ENCODE results near the gene CHN1.

CHN1 gene

GRCh38 chr2:174812037-174812436 is 193.1 kb downstream of the CHN1 start:
- no peak for TF ChIP-seq CTCF (IDR thresholded peaks at IDR 0.05; ENCODE audit: low read depth, low read length, missing control alignments)
- H3K4me3 ChIP-seq (ENCODE audit: low read depth, low read length), result no peak overlapping the region
- DNase-seq (ENCODE audit: low read depth), result no peak

- DNase-seq (ENCODE audit: low read depth), result no peak
- TF ChIP-seq CTCF (IDR thresholded peaks at IDR 0.05; ENCODE audit: low read depth, low read length, missing control alignments), result no peak
- no peak overlapping the region for H3K4me3 ChIP-seq (ENCODE audit: low read depth, low read length)
Measured at GRCh38 chr2:174807931-174808330, 197.2 kb downstream of the CHN1 start.

- no peak for DNase-seq (ENCODE audit: low read depth)
- no peak for TF ChIP-seq CTCF (IDR thresholded peaks at IDR 0.05; ENCODE audit: low read depth, low read length, missing control alignments)
- no peak overlapping the region for H3K4me3 ChIP-seq (ENCODE audit: low read depth, low read length)
Measured at GRCh38 chr2:174805803-174806202, 199.4 kb downstream of the CHN1 start.

GRCh38 chr2:174802459-174802858 is 202.7 kb downstream of the CHN1 start:
- H3K4me3 ChIP-seq (ENCODE audit: low read depth, low read length), result no peak overlapping the region
- TF ChIP-seq CTCF (IDR thresholded peaks at IDR 0.05; ENCODE audit: low read depth, low read length, missing control alignments), result no peak
- no peak for DNase-seq (ENCODE audit: low read depth)

- no peak overlapping the region for H3K4me3 ChIP-seq (ENCODE audit: low read depth, low read length)
- TF ChIP-seq CTCF (IDR thresholded peaks at IDR 0.05; ENCODE audit: low read depth, low read length, missing control alignments), result no peak
- no peak for DNase-seq (ENCODE audit: low read depth)
Measured at GRCh38 chr2:174800436-174801205, 204.6 kb downstream of the CHN1 start.

GRCh38 chr2:174798801-174799200 is 206.4 kb downstream of the CHN1 start:
- no peak for TF ChIP-seq CTCF (IDR thresholded peaks at IDR 0.05; ENCODE audit: low read depth, low read length, missing control alignments)
- no peak for DNase-seq (ENCODE audit: low read depth)

GRCh38 chr2:174797781-174798276 is 207.4 kb downstream of the CHN1 start:
- TF ChIP-seq CTCF (IDR thresholded peaks at IDR 0.05; ENCODE audit: low read depth, low read length, missing control alignments), result no peak
- no peak for DNase-seq (ENCODE audit: low read depth)
- no peak overlapping the region for H3K4me3 ChIP-seq (ENCODE audit: low read depth, low read length)

More at GRCh38 chr2:174798801-174799200, 206.4 kb downstream of the CHN1 start:
- H3K4me3 ChIP-seq (ENCODE audit: low read depth, low read length), result no peak overlapping the region
